Measurements from ENCODE around the gene SLC9C1.

- TF ChIP-seq, protein P1, sequence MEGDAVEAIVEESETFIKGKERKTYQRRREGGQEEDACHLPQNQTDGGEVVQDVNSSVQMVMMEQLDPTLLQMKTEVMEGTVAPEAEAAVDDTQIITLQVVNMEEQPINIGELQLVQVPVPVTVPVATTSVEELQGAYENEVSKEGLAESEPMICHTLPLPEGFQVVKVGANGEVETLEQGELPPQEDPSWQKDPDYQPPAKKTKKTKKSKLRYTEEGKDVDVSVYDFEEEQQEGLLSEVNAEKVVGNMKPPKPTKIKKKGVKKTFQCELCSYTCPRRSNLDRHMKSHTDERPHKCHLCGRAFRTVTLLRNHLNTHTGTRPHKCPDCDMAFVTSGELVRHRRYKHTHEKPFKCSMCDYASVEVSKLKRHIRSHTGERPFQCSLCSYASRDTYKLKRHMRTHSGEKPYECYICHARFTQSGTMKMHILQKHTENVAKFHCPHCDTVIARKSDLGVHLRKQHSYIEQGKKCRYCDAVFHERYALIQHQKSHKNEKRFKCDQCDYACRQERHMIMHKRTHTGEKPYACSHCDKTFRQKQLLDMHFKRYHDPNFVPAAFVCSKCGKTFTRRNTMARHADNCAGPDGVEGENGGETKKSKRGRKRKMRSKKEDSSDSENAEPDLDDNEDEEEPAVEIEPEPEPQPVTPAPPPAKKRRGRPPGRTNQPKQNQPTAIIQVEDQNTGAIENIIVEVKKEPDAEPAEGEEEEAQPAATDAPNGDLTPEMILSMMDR (IDR thresholded peaks at IDR 0.05), result no peak
- TF ChIP-seq EP300 (IDR thresholded peaks at IDR 0.05) (no peak), POLR2A (IDR thresholded peaks at IDR 0.05) (no peak)
Measured at GRCh38 chr3:112314649-112315048, 20.6 kb upstream of the SLC9C1 start.
